GM18507 (cell line): ENCODE data around the gene TRAT1.
"Not testable (repeated sequence)": the region's sequence is repeated elsewhere in the genome, so short reads cannot be mapped to it uniquely, and the experiment has no call there.

Experiments used
- DNase-seq: peaks from one replicate; pipeline ENCODE4 v3.0.0; 2011; ENCODE audit warnings: low read depth; ENCODE audit not compliant: insufficient read length; ENCODE audit errors: extremely low spot score
- FAIRE-seq: peaks from 2 replicates; lab custom pipeline; 2011; peaks lifted over from hg19 to GRCh38; lab: Jason Lieb, UNC

TRAT1 gene, protein sequence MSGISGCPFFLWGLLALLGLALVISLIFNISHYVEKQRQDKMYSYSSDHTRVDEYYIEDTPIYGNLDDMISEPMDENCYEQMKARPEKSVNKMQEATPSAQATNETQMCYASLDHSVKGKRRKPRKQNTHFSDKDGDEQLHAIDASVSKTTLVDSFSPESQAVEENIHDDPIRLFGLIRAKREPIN

DNA sequence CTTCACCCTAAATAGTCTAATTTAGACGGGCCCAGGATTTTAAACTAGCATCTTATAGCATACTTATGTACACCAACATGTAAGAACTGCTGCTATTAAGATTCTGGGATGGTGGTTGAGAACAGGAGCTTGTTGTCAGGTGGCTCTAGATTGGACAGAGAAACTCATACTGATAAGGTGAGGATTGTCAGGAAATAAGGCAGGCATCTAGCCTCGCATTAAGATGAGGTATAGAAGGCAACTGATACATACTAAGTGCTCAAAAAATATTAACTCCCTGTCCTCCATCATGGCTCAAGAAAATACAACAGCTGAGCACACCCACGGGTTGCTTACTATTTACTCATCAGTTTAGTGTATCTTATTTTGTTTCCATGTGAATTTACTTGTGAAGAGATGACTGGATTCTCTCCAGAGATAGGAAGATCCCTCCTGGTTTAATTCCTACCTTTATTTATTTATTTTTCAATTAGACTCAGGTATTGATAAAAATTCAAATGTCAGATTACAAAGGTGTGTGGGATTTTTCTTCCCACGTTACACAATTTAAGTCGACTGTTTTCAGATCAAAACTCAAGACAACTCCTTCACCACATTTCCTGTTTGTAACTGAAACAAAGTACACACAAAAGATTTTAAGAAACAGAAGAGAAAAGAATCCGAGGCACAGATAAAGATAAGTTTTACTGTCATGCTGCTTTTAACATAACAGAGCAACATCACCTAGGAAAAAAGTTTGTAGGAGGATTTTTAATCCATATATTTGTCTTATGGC, at the start of gene TRAT1:
Gene TRAT1 (plus strand): TSS at position 664 of the 775 bp plus-strand sequence. CDS start 142 bp downstream, outside the sequence.
- FAIRE-seq, result no peak
- DNase-seq, result no peak

DNA sequence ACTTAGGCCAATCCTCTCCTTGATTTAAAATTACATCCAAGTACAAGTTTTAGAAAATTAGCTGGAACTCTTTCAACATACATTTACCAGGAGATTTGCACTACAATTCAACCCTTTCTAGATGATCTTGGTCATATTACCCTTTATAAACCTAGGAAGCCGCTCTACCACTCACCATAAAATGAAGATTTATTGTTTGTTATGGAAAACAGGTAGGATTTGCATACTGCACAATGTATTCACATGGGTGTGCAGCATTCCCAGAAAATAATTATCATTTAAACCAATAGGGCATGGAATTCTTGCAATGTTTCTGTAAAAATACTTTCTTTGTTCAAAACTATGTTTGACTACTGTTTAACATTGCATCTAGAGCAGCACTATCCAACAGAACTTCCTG, 46.9 kb upstream of the TRAT1 start:
- no peak for DNase-seq
- FAIRE-seq, result no peak

DNA sequence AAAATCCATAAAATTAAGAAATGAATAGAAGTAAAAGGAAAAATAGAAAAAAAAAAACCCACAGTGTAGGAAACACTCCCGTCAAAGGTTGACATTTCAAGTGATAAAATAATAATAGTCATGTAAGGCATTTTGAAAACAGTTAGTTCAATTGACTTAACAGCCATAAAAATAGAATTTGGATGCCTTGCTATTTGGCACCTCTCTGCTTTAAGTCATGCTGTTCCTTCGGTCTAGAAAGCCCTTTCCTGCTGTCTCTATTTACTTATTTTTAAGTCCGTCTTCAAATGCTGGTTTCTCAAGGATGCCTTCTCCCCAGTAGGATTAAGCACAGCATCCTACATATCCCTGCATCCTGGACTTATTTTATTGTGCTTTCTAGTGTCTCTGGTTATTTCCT, 43.1 kb upstream of the TRAT1 start:
- FAIRE-seq, result no peak
- DNase-seq, result no peak

DNA sequence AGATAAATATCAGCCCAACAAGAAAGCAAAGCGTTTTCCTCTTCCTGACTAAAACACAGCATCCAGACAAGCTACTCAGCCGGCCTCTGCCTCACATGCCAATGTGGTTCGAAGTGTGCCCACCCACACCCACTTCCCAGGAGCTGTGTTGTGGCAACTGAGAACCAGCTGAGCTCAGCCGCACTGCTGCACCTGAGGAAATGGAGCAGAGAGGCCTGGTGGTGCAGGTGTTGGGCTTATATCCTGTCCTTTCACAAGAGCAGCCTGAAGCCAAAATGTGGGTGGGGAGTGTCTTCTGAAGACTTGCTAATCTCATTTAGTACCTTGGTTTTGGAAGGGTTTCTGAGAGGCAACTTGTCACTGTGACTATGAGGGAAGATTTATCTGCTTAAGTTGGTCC, 42.4 kb upstream of the TRAT1 start:
- FAIRE-seq (no peak), DNase-seq (no peak)

DNA sequence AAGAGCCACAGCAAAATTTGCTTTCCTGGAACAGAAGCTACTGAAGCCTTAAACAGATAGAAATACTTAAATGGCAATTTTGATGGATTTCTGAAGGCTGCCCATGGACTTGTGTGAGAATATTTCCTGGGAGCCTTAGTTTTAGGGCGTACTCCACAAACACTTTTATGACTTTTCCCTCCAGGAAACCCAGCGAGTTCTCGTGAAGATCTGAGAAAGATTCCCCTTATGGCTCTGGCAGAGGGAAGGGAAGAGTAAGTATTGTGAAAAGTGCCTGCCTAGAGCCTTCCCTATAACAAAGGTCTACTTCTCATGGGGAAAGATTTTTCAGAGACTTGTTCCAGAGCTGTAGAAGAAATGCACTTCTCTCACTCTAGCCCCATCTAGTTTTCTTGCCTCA, 31.1 kb upstream of the TRAT1 start:
- no peak for DNase-seq
- no peak for FAIRE-seq

DNA sequence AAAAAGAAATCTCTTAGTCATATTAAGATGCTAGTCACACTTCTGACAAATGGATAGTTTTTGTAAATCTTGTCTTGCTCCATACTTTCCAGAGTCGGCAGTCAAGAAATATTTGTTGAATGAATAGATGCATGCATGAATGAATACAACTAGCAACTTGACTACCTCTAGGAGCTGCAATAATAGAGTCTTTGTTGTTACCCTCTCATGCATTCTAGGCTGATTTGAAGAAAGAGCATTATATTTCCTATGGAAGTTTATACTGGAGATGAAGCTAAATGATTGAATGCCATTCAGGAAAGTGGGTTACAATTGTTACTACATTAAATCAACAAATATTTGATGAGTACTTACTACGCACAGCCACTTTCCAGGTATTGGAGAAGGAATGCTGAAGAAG, 18.1 kb upstream of the TRAT1 start:
- DNase-seq, result no peak
- no peak for FAIRE-seq

DNA sequence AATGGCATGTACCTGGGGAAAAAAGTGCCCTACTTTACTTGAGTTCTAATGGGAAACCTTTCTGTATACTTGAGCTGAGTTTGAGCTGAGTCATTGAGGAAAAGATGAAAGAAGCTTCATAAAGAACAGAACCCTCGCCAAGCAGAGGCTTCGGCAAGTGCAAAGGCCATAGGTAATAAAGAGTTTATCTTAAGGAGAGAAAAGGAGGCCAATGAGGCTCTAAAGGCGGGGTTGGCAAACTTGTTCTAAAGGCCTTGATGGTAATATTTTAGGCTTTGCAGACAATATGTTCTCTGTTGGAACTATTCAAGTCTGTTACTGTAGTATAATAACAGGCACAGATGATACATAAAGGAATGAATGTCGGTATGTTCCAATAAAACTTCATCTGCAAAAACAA, 17.6 kb upstream of the TRAT1 start:
- no peak for DNase-seq
- FAIRE-seq, result no peak

DNA sequence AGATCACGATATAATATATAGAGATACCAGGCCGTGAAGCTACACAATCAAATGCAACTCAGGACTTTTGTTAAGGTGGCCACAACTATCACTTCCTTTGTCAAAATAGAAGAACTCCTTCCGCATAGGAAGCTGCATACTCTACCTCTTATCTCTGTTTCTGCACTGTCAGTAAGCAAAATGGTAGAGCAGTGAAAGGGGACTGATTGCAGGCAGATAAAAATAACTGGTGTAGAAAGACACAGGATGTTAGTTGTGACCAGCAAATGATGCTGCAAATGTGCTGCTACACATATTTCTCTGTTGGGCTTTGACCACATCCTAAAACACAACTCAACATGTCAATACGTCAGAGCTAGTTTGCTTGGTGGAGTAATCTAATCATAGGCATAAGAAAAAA, 16.3 kb upstream of the TRAT1 start:
- DNase-seq (no peak), FAIRE-seq (no peak)

DNA sequence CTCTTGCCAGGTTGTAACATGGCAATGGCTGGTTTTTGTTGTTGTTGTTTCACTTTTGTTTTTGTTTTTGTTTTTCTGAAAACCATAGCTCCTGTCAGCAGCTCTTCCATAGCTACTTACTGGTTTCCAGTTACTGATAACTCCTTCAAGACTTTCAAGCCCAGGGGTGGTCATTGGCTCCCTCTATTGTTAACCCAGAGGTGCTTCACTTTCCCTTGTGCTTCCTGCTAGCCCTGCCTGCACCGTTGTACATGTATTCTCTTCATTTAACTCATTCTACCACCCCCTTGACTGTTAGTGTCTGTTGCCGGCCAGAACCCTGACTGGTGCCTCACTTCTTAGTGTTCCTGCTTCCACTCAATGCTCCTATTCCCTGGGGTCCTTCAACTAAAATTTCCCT, 4.2 kb upstream of the TRAT1 start:
- DNase-seq (no peak), FAIRE-seq (no peak)

DNA sequence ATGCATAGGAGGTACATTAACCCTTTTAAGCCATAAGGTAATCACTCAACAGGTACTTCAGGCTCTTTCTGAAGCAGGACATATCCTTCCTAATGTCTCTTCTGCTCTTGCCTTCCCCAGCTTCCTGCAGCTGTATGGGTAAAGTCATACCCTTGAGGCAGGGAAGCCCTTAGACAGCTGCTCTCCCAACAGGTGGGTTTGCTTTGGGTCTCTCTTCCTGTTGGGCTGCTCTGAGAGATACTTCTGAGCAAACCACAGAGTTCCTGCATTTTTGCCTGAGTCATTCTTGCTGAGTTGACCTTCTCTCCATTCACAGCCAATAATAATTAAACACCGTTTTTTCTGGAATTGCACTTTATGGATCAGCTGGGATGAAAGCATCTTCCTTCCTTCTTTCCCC, 2.0 kb upstream of the TRAT1 start:
- no peak for DNase-seq

DNA sequence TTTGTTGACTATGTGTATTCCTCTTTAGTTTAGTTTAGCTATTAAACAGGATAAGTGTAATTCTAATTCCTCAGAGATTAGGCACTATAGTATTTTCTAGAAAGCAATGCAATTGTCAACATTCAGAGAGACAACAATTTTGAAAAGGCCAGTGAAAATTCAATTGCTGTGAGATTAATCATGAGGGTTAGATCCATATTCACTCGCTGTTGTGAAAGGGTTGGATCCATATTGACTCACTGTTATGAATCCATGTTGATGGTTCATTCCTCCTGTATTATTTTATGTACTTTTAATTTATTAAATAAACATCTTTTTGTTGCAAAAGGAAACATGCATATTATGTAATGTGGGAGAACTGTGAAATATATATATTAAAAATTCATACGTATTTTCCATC, 641 bp downstream of the TRAT1 start:
- DNase-seq (no peak), FAIRE-seq (no peak)

More for the DNA sequence above, 2.0 kb upstream of the TRAT1 start:
- FAIRE-seq, result no peak

DNA sequence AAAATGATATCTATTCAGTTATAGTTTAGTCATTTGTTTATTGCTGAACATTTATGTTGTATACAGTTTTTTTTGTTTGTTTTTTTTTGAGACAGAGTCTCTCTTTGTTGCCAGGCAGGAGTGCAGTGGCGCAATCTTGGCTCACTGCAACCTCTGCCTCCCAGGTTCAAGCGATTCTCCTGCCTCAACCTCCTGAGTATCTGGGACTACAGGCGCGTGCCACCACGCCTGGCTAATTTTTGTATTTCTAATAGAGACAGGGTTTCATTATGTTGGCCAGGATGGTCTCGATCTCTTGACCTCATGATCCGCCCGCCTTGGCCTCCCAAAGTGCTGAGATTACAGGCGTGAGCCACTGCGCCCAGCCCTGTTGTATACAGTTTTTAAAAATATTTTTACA, 1.2 kb downstream of the TRAT1 start:
- not testable (repeated sequence) for FAIRE-seq

DNA sequence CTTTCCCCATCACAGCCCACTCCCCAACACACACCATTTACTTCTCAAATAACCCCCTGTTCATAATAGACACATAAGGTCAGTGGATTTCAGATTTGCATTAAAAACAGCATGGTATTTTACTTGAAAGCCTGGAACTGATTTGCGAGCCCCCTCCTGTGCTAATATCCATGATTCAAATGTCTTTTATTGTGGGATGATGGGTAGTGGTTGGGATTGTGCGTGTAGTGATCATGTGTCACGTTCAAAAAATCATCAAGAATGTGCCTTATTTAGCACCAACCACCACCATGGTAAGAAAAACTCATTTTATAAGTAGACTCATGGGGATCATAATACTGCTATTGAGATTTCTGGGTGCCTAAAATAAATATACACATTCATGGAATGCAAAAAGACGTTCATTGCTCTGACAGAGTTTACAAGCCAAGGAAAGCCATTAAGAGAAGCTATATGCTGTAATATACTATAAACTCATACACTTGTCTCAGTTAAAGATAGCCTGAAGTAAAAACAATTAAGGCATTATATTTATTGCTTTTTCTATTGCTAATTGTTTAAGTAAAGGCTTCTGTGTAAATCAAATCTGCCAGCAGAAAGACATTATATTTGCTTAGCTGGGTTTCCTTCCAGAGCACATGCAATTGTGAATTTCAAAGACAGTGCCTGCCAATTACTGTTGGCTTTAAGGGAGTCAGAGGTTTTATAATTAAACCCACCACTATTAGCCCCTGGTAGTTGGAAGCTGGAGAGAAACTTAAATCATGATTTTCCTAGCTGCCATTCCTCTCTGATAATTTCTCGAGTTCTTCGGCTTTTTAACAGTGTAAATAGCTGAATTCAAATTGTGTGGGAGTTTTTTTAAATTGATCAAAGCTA, 4.0 kb downstream of the TRAT1 start:
- no peak for DNase-seq
- FAIRE-seq, result no peak

More for the DNA sequence above, 1.2 kb downstream of the TRAT1 start:
- not testable (repeated sequence) for DNase-seq

DNA sequence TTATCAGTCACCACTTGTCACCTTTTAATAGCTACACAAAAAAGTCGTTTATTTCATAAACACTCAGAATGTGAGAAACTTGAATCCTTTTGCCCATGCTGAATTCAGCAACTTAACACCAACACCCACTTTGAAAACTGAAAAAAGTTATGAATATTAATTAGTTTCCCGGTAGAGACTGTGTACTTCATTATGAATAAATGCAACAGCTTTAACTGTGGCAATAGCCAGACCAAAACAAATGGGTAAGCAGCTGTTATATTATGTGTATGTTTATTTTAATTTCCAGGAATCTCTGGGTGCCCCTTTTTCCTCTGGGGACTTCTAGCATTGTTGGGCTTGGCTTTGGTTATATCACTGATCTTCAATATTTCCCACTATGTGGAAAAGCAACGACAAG, 7.8 kb downstream of the TRAT1 start:
- FAIRE-seq (no peak), DNase-seq (no peak)

DNA sequence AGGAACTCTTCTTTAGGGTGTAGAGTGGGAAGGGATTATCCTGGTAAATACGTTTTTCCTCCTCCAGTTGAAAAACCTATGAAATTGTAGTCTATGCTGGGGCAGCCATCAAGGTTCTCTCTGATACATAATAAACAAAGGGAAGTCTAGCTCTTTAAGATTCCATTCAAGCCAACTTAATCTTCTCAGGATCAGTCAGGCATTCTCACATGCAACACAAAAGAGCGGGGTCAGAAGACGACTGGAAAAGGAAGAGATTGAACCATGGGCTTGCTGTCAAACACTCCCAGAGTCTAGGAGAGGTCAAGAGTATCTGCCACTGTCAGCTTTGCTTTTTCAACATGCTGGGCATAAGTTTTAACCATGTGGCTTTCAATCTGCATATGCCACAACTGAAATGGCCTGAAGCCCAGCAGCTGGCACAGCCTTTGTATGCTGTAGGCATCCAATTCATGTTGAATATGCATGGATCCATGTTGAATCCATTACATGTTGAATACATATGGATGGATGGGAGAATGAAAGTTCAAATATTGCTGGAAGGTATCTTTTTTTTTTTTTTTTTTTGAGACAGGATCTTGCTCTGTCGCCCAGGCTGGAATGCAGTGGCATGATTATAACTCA, 8.5 kb downstream of the TRAT1 start:
- no peak for FAIRE-seq
- DNase-seq, result no peak

DNA sequence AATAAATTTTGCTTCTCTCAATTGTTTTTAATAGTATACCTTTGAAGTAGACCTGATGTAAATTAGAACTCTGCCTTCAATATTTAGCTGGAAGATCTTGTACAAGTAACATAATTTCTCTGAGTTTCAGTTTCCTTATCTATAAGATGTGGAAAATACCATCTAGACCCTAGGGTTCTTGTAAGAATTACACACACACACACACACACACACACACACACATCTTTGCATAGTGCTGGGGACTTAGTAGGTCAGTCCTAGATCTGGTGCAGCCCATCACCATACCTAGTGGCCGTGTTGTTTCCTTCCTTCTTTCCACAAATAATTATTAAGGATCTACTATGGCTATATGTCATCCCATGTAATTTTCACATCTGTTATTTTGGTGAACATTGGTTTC, 11.0 kb downstream of the TRAT1 start:
- FAIRE-seq (no peak), DNase-seq (no peak)

DNA sequence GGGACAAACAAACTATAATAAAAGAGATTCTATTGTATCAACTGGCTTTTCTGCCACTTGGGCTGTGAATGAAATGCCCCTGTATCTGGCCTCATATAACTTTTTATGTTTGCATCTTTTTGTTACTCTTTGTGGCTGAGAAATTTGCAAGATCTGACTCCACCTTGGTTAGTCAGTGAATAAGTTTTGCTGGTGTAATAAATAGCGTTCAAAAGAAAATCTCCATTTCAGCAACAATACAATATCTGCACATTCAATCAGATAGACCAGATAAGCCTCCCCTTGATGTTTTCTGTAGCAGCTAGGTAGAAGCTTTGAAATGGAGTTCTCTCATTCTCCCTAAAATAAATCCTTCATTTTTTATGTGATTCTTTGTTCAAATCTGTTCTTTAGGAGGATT, 12.0 kb downstream of the TRAT1 start:
- no peak for FAIRE-seq
- no peak for DNase-seq

DNA sequence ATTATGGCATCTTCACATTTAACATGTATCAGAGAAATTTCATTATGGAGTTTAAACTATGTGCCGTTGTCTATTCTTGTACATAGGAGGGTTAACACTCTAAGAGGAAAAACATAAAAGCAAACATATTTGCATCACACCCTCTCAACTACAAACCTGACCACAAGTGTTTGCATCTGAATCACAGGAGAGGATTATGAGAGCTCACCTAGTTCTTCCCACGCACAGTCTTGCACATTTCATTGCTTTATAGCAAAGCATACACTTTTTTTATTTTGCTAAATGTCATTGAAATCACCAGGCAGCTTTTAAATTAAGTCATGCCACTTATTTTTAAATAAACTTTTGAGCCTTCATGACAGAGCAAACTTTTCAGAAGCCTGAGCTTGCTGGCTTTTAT, 12.5 kb downstream of the TRAT1 start:
- FAIRE-seq (no peak), DNase-seq (no peak)

DNA sequence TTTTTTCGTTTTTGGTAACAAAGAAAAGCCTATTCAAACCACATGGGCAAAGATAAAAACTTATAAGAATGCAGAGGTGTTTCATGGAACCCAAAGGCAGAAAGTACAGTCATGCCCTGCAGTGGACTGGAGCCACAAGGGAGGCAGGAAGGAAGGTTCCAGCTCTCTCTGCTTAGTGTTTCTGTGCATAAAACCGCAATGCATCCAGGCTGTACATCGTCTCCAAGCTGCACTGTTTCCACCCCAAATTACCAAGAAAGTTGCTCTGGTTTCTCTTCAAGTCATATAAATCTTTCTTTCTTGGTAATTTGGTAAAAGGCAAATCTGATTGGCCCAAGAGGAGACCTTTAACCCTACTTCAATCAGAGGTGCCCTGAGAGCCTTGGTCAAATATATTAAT, 15.8 kb downstream of the TRAT1 start:
- no peak for DNase-seq
- FAIRE-seq, result no peak

DNA sequence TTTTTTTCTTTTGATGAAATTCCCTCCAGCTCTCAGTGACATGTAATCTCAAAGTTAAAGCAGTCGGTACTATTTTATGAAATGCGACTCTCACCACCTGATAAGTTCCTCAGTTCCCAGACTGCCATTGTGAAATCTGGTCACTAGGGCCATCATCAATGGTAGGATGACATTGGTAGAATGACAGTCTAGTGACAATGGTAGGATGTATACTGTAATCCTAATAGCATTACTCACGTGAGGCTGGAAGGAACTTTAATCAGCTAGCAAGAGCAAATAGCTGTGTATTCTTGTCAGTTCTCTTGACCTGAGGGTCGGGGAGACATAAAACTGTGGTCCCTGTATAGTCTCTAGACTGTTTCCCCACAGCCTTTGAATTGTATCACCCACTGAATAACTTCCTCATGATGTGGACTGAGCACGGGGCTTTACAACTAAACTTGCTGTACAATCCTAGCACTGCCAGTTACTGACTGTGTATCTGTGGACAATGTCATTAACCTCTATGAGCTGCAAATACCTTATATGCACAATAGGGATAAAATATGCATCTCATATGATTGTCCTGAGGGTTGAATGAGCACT, 23.2 kb downstream of the TRAT1 start:
- FAIRE-seq, result no peak
- no peak for DNase-seq
